Measurements from ENCODE around the gene OTOR.

OTOR gene

DNA sequence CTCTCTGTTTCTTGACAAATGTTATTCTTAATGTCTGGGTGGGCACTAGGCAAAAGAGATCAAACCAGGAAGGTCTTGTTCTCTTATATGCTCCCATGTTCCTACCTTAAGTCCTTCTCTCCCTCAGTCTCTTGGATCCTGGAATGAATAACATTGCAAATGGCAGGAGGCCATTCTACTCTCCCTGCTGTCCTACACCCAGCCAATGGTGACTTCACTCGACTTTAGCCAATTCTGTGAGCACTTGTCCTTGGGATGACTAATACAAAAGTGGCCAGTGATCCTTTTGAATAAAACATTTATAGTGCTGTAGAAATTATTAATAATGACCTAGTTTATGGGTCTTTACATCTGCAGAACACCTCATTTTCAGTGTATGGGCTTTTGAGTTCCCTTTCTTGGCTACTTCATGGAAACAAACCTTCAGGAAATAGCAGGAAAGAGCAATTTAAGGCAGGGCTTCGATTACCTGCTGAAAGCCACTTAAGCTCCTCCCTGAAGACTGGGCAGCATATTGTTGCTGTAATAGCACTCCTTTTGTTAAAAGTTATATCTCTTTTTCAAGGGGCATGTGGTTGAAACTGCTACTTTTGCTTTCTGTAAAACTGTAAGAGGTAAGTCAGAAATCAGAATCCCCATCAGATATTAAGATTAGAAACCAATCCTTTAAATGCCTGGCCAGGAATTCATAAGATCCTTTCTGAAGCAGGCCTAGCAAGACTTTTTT, 10.5 kb downstream of the OTOR start:
- Histone ChIP-seq H3K4me3 (replicated peaks; ENCODE audit: insufficient read depth, low read length) (no peak overlapping the region), H3K27me3 (ENCODE audit: insufficient read depth, poor library complexity, severe bottlenecking) (no peaks in the 10 kb centered on the region), H3K27ac (replicated peaks) (no peak overlapping the region)
- TF ChIP-seq GABPA (IDR thresholded peaks at IDR 0.05; ENCODE audit: low read depth): no peak
- TF ChIP-seq, protein P1, sequence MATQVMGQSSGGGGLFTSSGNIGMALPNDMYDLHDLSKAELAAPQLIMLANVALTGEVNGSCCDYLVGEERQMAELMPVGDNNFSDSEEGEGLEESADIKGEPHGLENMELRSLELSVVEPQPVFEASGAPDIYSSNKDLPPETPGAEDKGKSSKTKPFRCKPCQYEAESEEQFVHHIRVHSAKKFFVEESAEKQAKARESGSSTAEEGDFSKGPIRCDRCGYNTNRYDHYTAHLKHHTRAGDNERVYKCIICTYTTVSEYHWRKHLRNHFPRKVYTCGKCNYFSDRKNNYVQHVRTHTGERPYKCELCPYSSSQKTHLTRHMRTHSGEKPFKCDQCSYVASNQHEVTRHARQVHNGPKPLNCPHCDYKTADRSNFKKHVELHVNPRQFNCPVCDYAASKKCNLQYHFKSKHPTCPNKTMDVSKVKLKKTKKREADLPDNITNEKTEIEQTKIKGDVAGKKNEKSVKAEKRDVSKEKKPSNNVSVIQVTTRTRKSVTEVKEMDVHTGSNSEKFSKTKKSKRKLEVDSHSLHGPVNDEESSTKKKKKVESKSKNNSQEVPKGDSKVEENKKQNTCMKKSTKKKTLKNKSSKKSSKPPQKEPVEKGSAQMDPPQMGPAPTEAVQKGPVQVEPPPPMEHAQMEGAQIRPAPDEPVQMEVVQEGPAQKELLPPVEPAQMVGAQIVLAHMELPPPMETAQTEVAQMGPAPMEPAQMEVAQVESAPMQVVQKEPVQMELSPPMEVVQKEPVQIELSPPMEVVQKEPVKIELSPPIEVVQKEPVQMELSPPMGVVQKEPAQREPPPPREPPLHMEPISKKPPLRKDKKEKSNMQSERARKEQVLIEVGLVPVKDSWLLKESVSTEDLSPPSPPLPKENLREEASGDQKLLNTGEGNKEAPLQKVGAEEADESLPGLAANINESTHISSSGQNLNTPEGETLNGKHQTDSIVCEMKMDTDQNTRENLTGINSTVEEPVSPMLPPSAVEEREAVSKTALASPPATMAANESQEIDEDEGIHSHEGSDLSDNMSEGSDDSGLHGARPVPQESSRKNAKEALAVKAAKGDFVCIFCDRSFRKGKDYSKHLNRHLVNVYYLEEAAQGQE (IDR thresholded peaks at IDR 0.05; ENCODE audit: insufficient replicate concordance, low read depth): no peak
- TF ChIP-seq SPI1 (IDR thresholded peaks at IDR 0.05; ENCODE audit: borderline replicate concordance, low read depth): no peak
- TF ChIP-seq, protein P2, sequence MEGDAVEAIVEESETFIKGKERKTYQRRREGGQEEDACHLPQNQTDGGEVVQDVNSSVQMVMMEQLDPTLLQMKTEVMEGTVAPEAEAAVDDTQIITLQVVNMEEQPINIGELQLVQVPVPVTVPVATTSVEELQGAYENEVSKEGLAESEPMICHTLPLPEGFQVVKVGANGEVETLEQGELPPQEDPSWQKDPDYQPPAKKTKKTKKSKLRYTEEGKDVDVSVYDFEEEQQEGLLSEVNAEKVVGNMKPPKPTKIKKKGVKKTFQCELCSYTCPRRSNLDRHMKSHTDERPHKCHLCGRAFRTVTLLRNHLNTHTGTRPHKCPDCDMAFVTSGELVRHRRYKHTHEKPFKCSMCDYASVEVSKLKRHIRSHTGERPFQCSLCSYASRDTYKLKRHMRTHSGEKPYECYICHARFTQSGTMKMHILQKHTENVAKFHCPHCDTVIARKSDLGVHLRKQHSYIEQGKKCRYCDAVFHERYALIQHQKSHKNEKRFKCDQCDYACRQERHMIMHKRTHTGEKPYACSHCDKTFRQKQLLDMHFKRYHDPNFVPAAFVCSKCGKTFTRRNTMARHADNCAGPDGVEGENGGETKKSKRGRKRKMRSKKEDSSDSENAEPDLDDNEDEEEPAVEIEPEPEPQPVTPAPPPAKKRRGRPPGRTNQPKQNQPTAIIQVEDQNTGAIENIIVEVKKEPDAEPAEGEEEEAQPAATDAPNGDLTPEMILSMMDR (IDR thresholded peaks at IDR 0.05; ENCODE audit: insufficient read depth, low read length): no peak
- TF ChIP-seq POLR2AphosphoS5 (IDR thresholded peaks at IDR 0.05; ENCODE audit: low read depth): no peak
- no peak for DNase-seq (ENCODE audit: low read depth in 1 of 2, low spot score in 1 of 2)

DNA sequence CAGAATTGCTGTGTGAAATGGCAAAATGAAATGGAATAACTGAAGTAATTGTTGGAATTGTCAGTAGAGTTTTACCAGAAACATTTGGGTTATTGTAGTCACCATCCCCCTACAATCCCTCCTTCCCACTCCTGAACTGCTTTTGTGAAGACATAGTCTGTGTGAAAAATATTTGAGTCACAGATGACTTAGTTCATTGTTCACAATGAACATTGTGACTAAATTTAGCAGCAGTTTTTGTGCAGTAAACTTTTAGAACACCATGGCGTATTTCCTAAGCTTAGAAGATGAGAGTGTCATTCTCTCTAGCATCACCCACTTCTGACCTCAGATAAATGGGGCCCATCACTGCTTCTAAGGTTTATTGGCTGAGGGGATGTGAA, 11.0 kb downstream of the OTOR start:
- H3K27me3 ChIP-seq (ENCODE audit: insufficient read depth, poor library complexity, severe bottlenecking): no peaks in the 10 kb centered on the region
- no peak overlapping the region for H3K4me3 ChIP-seq (replicated peaks; ENCODE audit: insufficient read depth, low read length)
- TF ChIP-seq, protein P2 (IDR thresholded peaks at IDR 0.05; ENCODE audit: insufficient read depth, low read length): no peak
- TF ChIP-seq GABPA (IDR thresholded peaks at IDR 0.05; ENCODE audit: low read depth): no peak
- TF ChIP-seq, protein P1 (IDR thresholded peaks at IDR 0.05; ENCODE audit: insufficient replicate concordance, low read depth): no peak
- no peak for TF ChIP-seq POLR2AphosphoS5 (IDR thresholded peaks at IDR 0.05; ENCODE audit: low read depth)
- TF ChIP-seq SPI1 (IDR thresholded peaks at IDR 0.05; ENCODE audit: borderline replicate concordance, low read depth): no peak
- DNase-seq (ENCODE audit: low read depth in 1 of 2, low spot score in 1 of 2): no peak
- no peak overlapping the region for H3K27ac ChIP-seq (replicated peaks)

DNA sequence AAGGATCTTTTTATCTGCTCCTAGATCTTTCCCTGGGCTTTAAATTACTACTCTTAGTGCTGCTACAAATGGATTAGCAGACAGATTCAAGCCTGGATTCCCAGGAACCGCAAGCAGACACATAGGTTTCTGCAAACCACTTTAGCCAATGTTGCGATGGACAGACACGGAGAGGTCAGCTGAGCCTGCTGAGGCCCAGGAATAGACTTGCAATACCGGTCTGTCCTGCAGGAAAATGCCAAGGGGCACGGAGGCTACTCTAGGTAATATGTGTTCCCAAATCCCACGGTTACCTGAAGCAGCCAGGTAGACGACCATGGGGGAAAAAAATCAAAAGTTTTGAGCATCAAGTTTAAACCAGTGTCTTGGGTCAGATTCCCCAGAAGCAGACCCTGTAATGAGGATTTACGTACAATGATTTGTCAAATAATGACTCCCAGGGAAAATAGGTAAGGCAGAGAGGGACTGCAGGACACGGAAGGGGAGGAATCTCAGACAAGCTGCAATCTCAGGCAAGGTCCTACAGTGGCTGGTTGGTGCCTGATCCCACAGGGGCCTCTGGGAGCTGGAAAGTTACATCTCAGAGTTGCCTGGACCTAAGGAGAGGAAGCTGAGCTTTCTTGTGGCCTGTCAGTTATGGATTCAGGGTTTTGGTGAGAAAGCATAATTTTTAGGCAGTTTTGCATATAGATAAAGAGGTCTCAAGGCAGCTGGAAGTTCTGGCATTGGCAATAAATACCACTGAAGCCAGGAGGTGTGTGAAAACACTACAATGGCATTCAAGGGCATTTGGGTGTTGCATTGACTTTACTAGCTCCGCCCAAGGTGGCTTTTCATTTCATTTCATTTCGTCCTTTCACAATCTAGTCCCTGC, 12.5 kb downstream of the OTOR start:
- DNase-seq (ENCODE audit: low read depth in 1 of 2, low spot score in 1 of 2): no peak
- H3K27ac ChIP-seq (replicated peaks): no peak overlapping the region
- no peaks in the 10 kb centered on the region for H3K27me3 ChIP-seq (ENCODE audit: insufficient read depth, poor library complexity, severe bottlenecking)
- TF ChIP-seq GABPA (IDR thresholded peaks at IDR 0.05; ENCODE audit: low read depth): no peak
- TF ChIP-seq, protein P1 (IDR thresholded peaks at IDR 0.05; ENCODE audit: insufficient replicate concordance, low read depth): no peak
- no peak for TF ChIP-seq SPI1 (IDR thresholded peaks at IDR 0.05; ENCODE audit: borderline replicate concordance, low read depth)
- TF ChIP-seq, protein P2 (IDR thresholded peaks at IDR 0.05; ENCODE audit: insufficient read depth, low read length): no peak
- no peak overlapping the region for H3K4me3 ChIP-seq (replicated peaks; ENCODE audit: insufficient read depth, low read length)

Measured in HL-60 (cell line).